HEK293 (cell line): Measurements from ENCODE around the gene SIRPB2.

Source experiments
- CTCF ChIP-seq: fragments of 450-650 bp; formaldehyde crosslinking; IDR thresholded peaks from 2 replicates; pipeline ENCODE4 v1.5.1; 2016; ENCODE audit warnings: missing biosample characterization, missing genetic modification characterization
- GFI1B ChIP-seq: fragments of 450-650 bp; formaldehyde crosslinking; IDR thresholded peaks from 2 replicates; pipeline ENCODE4 v1.5.1; 2016; ENCODE audit warnings: missing biosample characterization, missing genetic modification characterization
- GLI4 ChIP-seq: fragments of 450-650 bp; formaldehyde crosslinking; IDR thresholded peaks from 2 replicates; pipeline ENCODE4 v1.5.1; 2016; ENCODE audit warnings: missing biosample characterization, missing genetic modification characterization
- GLIS1 ChIP-seq: fragments of 450-650 bp; formaldehyde crosslinking; IDR thresholded peaks from 2 replicates; pipeline ENCODE4 v1.5.1; 2016; ENCODE audit warnings: missing biosample characterization, missing genetic modification characterization
- KLF8 ChIP-seq: fragments of 450-650 bp; formaldehyde crosslinking; IDR thresholded peaks from 2 replicates; pipeline ENCODE4 v1.5.1; 2016; ENCODE audit warnings: missing biosample characterization, missing genetic modification characterization
- PRDM4 ChIP-seq: fragments of 450-650 bp; formaldehyde crosslinking; IDR thresholded peaks from 2 replicates; pipeline ENCODE4 v1.5.1; 2017; ENCODE audit warnings: missing biosample characterization, missing genetic modification characterization
- REST ChIP-seq: fragments of 450-650 bp; formaldehyde crosslinking; IDR thresholded peaks from 2 replicates; pipeline ENCODE4 v1.5.1; 2016; ENCODE audit warnings: missing biosample characterization, missing genetic modification characterization
- SCRT1 ChIP-seq: fragments of 450-650 bp; formaldehyde crosslinking; IDR thresholded peaks from 2 replicates; pipeline ENCODE4 v1.5.1; 2016; ENCODE audit warnings: missing biosample characterization, missing genetic modification characterization, borderline replicate concordance
- YY1 ChIP-seq: fragments of 450-650 bp; formaldehyde crosslinking; IDR thresholded peaks from 2 replicates; pipeline ENCODE4 v1.5.1; 2018; ENCODE audit warnings: missing biosample characterization, missing genetic modification characterization
- YY2 ChIP-seq: fragments of 450-650 bp; formaldehyde crosslinking; IDR thresholded peaks from 2 replicates; pipeline ENCODE4 v1.5.1; 2016; ENCODE audit warnings: missing biosample characterization, missing genetic modification characterization
- ZBTB20 ChIP-seq: fragments of 450-650 bp; formaldehyde crosslinking; IDR thresholded peaks from 2 replicates; pipeline ENCODE4 v1.5.1; 2016; ENCODE audit warnings: missing biosample characterization, missing genetic modification characterization
- ZNF140 ChIP-seq: fragments of 450-650 bp; formaldehyde crosslinking; IDR thresholded peaks from 2 replicates; pipeline ENCODE4 v1.5.1; 2016; ENCODE audit warnings: missing biosample characterization, missing genetic modification characterization
- ZNF214 ChIP-seq: fragments of 450-650 bp; formaldehyde crosslinking; IDR thresholded peaks from 2 replicates; pipeline ENCODE4 v1.5.1; 2017; ENCODE audit warnings: missing biosample characterization, mild to moderate bottlenecking, missing genetic modification characterization, borderline replicate concordance
- ZNF23 ChIP-seq: fragments of 450-650 bp; formaldehyde crosslinking; IDR thresholded peaks from 2 replicates; pipeline ENCODE4 v1.5.1; 2016; ENCODE audit warnings: missing biosample characterization, missing genetic modification characterization, borderline replicate concordance
- ZNF26 ChIP-seq: fragments of 450-650 bp; formaldehyde crosslinking; IDR thresholded peaks from 2 replicates; pipeline ENCODE4 v1.5.1; 2016; ENCODE audit warnings: missing biosample characterization, missing genetic modification characterization
- ZNF274 ChIP-seq, 2 experiments: fragments of 200-500 bp in 1 of 2; fragments of 450-650 bp in 1 of 2; sonication (Bioruptor generic) in 1 of 2; formaldehyde crosslinking in 1 of 2; IDR thresholded peaks; 2 replicates each; pipeline versions ENCODE4 v1.5.1 to v1.6.1; 2014 to 2016; ENCODE audit warnings: borderline replicate concordance in 1 of 2, inconsistent platforms in 1 of 2, low read length in 1 of 2, missing biosample characterization in 1 of 2, missing genetic modification characterization in 1 of 2
- ZNF280C ChIP-seq: fragments of 450-650 bp; formaldehyde crosslinking; IDR thresholded peaks from 2 replicates; pipeline ENCODE4 v1.5.1; 2016; ENCODE audit warnings: missing biosample characterization, missing genetic modification characterization
- ZNF302 ChIP-seq: fragments of 450-650 bp; formaldehyde crosslinking; IDR thresholded peaks from 2 replicates; pipeline ENCODE4 v1.5.1; 2016; ENCODE audit warnings: missing biosample characterization, missing genetic modification characterization, low read depth
- ZNF335 ChIP-seq: fragments of 450-650 bp; formaldehyde crosslinking; conservative IDR thresholded peaks from 2 replicates; pipeline ENCODE4 v1.5.1; 2016; ENCODE audit warnings: missing biosample characterization, missing genetic modification characterization
- ZNF354C ChIP-seq: fragments of 450-650 bp; formaldehyde crosslinking; IDR thresholded peaks from 2 replicates; pipeline ENCODE4 v1.5.1; 2016; ENCODE audit warnings: missing biosample characterization, missing genetic modification characterization, low read depth, borderline replicate concordance
- ZNF37A ChIP-seq: fragments of 450-650 bp; IDR thresholded peaks from 2 replicates; pipeline ENCODE4 v1.5.1; 2018; ENCODE audit warnings: missing biosample characterization, missing genetic modification characterization
- ZNF560 ChIP-seq: fragments of 450-650 bp; formaldehyde crosslinking; IDR thresholded peaks from 2 replicates; pipeline ENCODE4 v1.5.1; 2017; ENCODE audit warnings: missing biosample characterization, missing genetic modification characterization, borderline replicate concordance
- ZNF571 ChIP-seq: fragments of 450-650 bp; formaldehyde crosslinking; IDR thresholded peaks from 2 replicates; pipeline ENCODE4 v1.5.0; 2017; ENCODE audit warnings: missing biosample characterization, missing genetic modification characterization
- ZNF623 ChIP-seq: fragments of 450-650 bp; formaldehyde crosslinking; IDR thresholded peaks from 2 replicates; pipeline ENCODE4 v1.5.1; 2016; ENCODE audit warnings: missing biosample characterization, missing genetic modification characterization

Gene SIRPB2

GRCh38 chr20:1427457-1428054, 63.7 kb downstream of the SIRPB2 start (continued):
- TF ChIP-seq CTCF (peak; percentile 28; the same call in 1 of the 2 replicates), GLIS1 (tag by site-specific recombination) (peak; percentile 30; the same call in 1 of the 2 replicates), ZNF280C (tag by site-specific recombination) (no peak), ZNF354C (no peak), ZNF623 (tag by site-specific recombination) (no peak), ZNF302 (tag by site-specific recombination) (no peak), SCRT1 (peak; percentile 27; the same call in 1 of the 2 replicates), GFI1B (tag by site-specific recombination) (no peak), ZNF335 (0 out of 2 replicates have a peak, but pooled peaks have one; percentile 10), ZNF274 (IDR thresholded peaks at IDR 0.05; ENCODE audit: low read length) (no peak), ZNF274 (tag by site-specific recombination; IDR thresholded peaks at IDR 0.05; ENCODE audit: borderline replicate concordance) (no peak), ZNF571 (tag by site-specific recombination) (no peak), YY1 (no peak), ZNF140 (tag by site-specific recombination) (no peak), PRDM4 (tag by site-specific recombination) (no peak), ZNF214 (tag by site-specific recombination) (no peak), ZBTB20 (0 out of 2 replicates have a peak, but pooled peaks have one; percentile 11), ZNF26 (tag by site-specific recombination) (no peak), ZNF23 (tag by site-specific recombination) (no peak), ZNF37A (tag by site-specific recombination) (no peak), REST (0 out of 2 replicates have a peak, but pooled peaks have one; percentile 14), GLI4 (tag by site-specific recombination) (no peak), KLF8 (tag by site-specific recombination) (no peak), YY2 (tag by site-specific recombination) (no peak), ZNF560 (no peak)
